Type B pancreatic cell (in vitro differentiated cells): ENCODE results near the gene CGNL1. TPM values are rescaled to one million over a fixed set of nuclear protein-coding genes. Genes with fewer than 3 reads are reported as not detected.

Source experiments
- DNase-seq: peaks from one replicate; pipeline ENCODE4 v3.0.0; 2021; ENCODE audit warnings: mixed read lengths; ENCODE audit not compliant: unreplicated experiment; ENCODE audit errors: extremely low spot score
- H3K27ac Mint-ChIP-seq: 2 replicates; pipeline ENCODE4 v1.8.0; 2021; ENCODE audit warnings: mild to moderate bottlenecking, mixed read lengths
- H3K27me3 Mint-ChIP-seq: 2 replicates; pipeline ENCODE4 v1.8.0; 2021; ENCODE audit warnings: mixed read lengths
- H3K36me3 Mint-ChIP-seq: 2 replicates; pipeline ENCODE4 v1.8.0; 2021; ENCODE audit warnings: mixed read lengths
- H3K4me1 Mint-ChIP-seq: one replicate; pipeline ENCODE4 v1.8.0; 2021; ENCODE audit warnings: mixed read lengths; ENCODE audit not compliant: unreplicated experiment
- H3K4me3 Mint-ChIP-seq: 2 replicates; pipeline ENCODE4 v1.8.0; 2021; ENCODE audit warnings: mild to moderate bottlenecking, mixed read lengths
- H3K9me3 Mint-ChIP-seq: 2 replicates; pipeline ENCODE4 v1.8.0; 2021; ENCODE audit warnings: mixed read lengths
- CTCF ChIP-seq: fragments of 200-600 bp; sonication (generic); conservative IDR thresholded peaks from 2 replicates; pipeline ENCODE4 v1.5.0; 2021; ENCODE audit warnings: antibody characterized with exemption, mild to moderate bottlenecking
- total RNA-seq: library from RNA; stranded (reverse); gene quantifications from 2 replicates; pipeline ENCODE4 v1.2.1, GENCODE V29; 2021; ENCODE audit warnings: low replicate concordance

Gene CGNL1
- total RNA-seq, 1 donor from 2014 or later, result 11.8 TPM

GRCh38 chr15:57370929-57371328 is 5.4 kb upstream of the CGNL1 start:
- no peak for DNase-seq
- Mint-ChIP-seq H3K27me3 (peaks cover 17% of the 10 kb centered on the region), H3K9me3 (peaks cover 5% of the 10 kb centered on the region), H3K4me1 (peaks cover 3% of the 10 kb centered on the region), H3K36me3 (no peaks in the 10 kb centered on the region), H3K27ac (no peak overlapping the region), H3K4me3 (no peak overlapping the region)
- TF ChIP-seq CTCF, result no peak

- no peak overlapping the region for H3K4me3 Mint-ChIP-seq
- H3K4me1 Mint-ChIP-seq, result peaks cover 15% of the 10 kb centered on the region
- TF ChIP-seq CTCF, result no peak
- no peaks in the 10 kb centered on the region for H3K36me3 Mint-ChIP-seq
- no peak overlapping the region for H3K27ac Mint-ChIP-seq
- peaks cover 28% of the 10 kb centered on the region for H3K27me3 Mint-ChIP-seq
- no peak for DNase-seq
- peaks cover 5% of the 10 kb centered on the region for H3K9me3 Mint-ChIP-seq
Measured at GRCh38 chr15:57373251-57373881, 2.9 kb upstream of the CGNL1 start.

- no peak for TF ChIP-seq CTCF
- H3K27me3 Mint-ChIP-seq, result peaks cover 31% of the 10 kb centered on the region
- H3K36me3 Mint-ChIP-seq, result no peaks in the 10 kb centered on the region
- DNase-seq, result no peak
- no peak overlapping the region for H3K4me3 Mint-ChIP-seq
- peaks cover 19% of the 10 kb centered on the region for H3K4me1 Mint-ChIP-seq
- peaks cover 5% of the 10 kb centered on the region for H3K9me3 Mint-ChIP-seq
- H3K27ac Mint-ChIP-seq, result no peak overlapping the region
Measured at GRCh38 chr15:57373882-57374276, 2.4 kb upstream of the CGNL1 start.

- peak overlapping the region; percentile 92 for H3K4me3 Mint-ChIP-seq
- no peak for DNase-seq
- H3K36me3 Mint-ChIP-seq, result no peaks in the 10 kb centered on the region
- H3K27ac Mint-ChIP-seq, result peak overlapping the region; percentile 66
- peaks cover 31% of the 10 kb centered on the region for H3K27me3 Mint-ChIP-seq
- no peaks in the 10 kb centered on the region for H3K9me3 Mint-ChIP-seq
- TF ChIP-seq CTCF, result no peak
- H3K4me1 Mint-ChIP-seq, result peaks cover 30% of the 10 kb centered on the region
Measured at GRCh38 chr15:57376696-57377477, 582 bp downstream of the CGNL1 start.

GRCh38 chr15:57377478-57377847 is 1.2 kb downstream of the CGNL1 start:
- peak overlapping the region; percentile 92 for H3K4me3 Mint-ChIP-seq
- no peaks in the 10 kb centered on the region for H3K9me3 Mint-ChIP-seq
- H3K27ac Mint-ChIP-seq, result peak overlapping the region; percentile 66
- no peak for DNase-seq
- peaks cover 31% of the 10 kb centered on the region for H3K27me3 Mint-ChIP-seq
- peaks cover 36% of the 10 kb centered on the region for H3K4me1 Mint-ChIP-seq
- TF ChIP-seq CTCF, result no peak
- H3K36me3 Mint-ChIP-seq, result no peaks in the 10 kb centered on the region
